GM21529 (cell line): ENCODE results near the gene METTL8.

Experiments used
- ATAC-seq: cut with Tn5 transposase; IDR thresholded peaks from one replicate; pipeline ENCODE4 v1.9.1; 2021; ENCODE audit not compliant: unreplicated experiment

Gene METTL8

GRCh38 chr2:171433763-171434012 lies at the start of gene METTL8:
Gene METTL8, minus strand, starts transcription at chr2:171433990. Its CDS starts 41,805 bp downstream, at chr2:171392185.
- ATAC-seq: no peak

GRCh38 chr2:171482877-171483276 lies 49.1 kb upstream of the METTL8 start:
- no peak for ATAC-seq

- ATAC-seq: peak; percentile 56
These were observed 48.5 kb upstream of the METTL8 start for GRCh38 chr2:171482308-171482707.

- no peak for ATAC-seq
These were observed 47.1 kb upstream of the METTL8 start for GRCh38 chr2:171480908-171481307.

- peak; percentile 70 for ATAC-seq
These were observed 45.5 kb upstream of the METTL8 start for GRCh38 chr2:171479154-171479814.

GRCh38 chr2:171478345-171478744 lies 44.6 kb upstream of the METTL8 start:
- ATAC-seq: no peak

GRCh38 chr2:171475979-171476378 lies 42.2 kb upstream of the METTL8 start:
- ATAC-seq: no peak

- ATAC-seq: no peak
These were observed 36.3 kb upstream of the METTL8 start for GRCh38 chr2:171470129-171470528.

GRCh38 chr2:171469176-171469575 lies 35.4 kb upstream of the METTL8 start:
- ATAC-seq: no peak

GRCh38 chr2:171460537-171460936 lies 26.7 kb upstream of the METTL8 start:
- ATAC-seq: no peak

GRCh38 chr2:171459498-171459897 lies 25.7 kb upstream of the METTL8 start:
- no peak for ATAC-seq

- ATAC-seq: no peak
These were observed 19.0 kb upstream of the METTL8 start for GRCh38 chr2:171452773-171453172.

- ATAC-seq: no peak
These were observed 17.3 kb upstream of the METTL8 start for GRCh38 chr2:171451074-171451473.

GRCh38 chr2:171447675-171448074 lies 13.9 kb upstream of the METTL8 start:
- no peak for ATAC-seq

GRCh38 chr2:171441470-171441869 lies 7.7 kb upstream of the METTL8 start:
- ATAC-seq: no peak

GRCh38 chr2:171436307-171436706 lies 2.5 kb upstream of the METTL8 start:
- no peak for ATAC-seq

- peak; percentile 91 for ATAC-seq
These were observed 511 bp upstream of the METTL8 start, which contains the start of gene DCAF17 for GRCh38 chr2:171434013-171434989. Gene DCAF17, plus strand, starts transcription at chr2:171434226. Its CDS starts 352 bp downstream, at chr2:171434578.

GRCh38 chr2:171432969-171433762 lies 624 bp downstream of the METTL8 start:
- no peak for ATAC-seq

- no peak for ATAC-seq
These were observed 1.4 kb downstream of the METTL8 start for GRCh38 chr2:171432206-171432968.

- ATAC-seq: no peak
These were observed 2.1 kb downstream of the METTL8 start for GRCh38 chr2:171431677-171432167.
